Loucy (cell line): ENCODE results near the gene ARHGAP15.

ENCODE experiments used
- EZH2phosphoT487 ChIP-seq: fragments of 200-600 bp; IDR thresholded peaks from 2 replicates; pipeline ENCODE4 v1.6.1; 2018; ENCODE audit warnings: antibody characterized with exemption, mild to moderate bottlenecking, moderate library complexity, borderline replicate concordance
- TF ChIP-seq, protein P1 (sequence below): fragments of 200-600 bp; sonication (generic); conservative IDR thresholded peaks from 2 replicates; pipeline ENCODE4 v1.5.1; 2014; ENCODE audit warnings: mild to moderate bottlenecking, antibody characterized with exemption, low read length

GRCh38 chr2:143280097-143280757 lies 151.0 kb downstream of the ARHGAP15 start:
- TF ChIP-seq, protein P1, sequence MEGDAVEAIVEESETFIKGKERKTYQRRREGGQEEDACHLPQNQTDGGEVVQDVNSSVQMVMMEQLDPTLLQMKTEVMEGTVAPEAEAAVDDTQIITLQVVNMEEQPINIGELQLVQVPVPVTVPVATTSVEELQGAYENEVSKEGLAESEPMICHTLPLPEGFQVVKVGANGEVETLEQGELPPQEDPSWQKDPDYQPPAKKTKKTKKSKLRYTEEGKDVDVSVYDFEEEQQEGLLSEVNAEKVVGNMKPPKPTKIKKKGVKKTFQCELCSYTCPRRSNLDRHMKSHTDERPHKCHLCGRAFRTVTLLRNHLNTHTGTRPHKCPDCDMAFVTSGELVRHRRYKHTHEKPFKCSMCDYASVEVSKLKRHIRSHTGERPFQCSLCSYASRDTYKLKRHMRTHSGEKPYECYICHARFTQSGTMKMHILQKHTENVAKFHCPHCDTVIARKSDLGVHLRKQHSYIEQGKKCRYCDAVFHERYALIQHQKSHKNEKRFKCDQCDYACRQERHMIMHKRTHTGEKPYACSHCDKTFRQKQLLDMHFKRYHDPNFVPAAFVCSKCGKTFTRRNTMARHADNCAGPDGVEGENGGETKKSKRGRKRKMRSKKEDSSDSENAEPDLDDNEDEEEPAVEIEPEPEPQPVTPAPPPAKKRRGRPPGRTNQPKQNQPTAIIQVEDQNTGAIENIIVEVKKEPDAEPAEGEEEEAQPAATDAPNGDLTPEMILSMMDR: no peak
- TF ChIP-seq EZH2phosphoT487: no peak
